HL-60/S4 treated with retinoic acid at 250 ng/mL for 4 days and 3 days (cell line): ENCODE measurements around the gene ASXL3.

Experiments used
- in situ Hi-C: fragments of 300-500 bp; cut with MboI; formaldehyde crosslinking; loops from 2 replicates; pipeline ENCODE4 v1.7.0; 2022; ENCODE audit warnings: low sequenced_read_pairs

The ASXL3 gene

GRCh38 chr18:33577685-33578517, at the start of gene ASXL3:
TSS of gene ASXL3 (plus strand) at chr18:33578219. CDS start at chr18:33578632, 413 bp downstream.
- in situ Hi-C loops, result no loop called here

- in situ Hi-C loops, result no loop called here
These were observed 45.0 kb upstream of the ASXL3 start for GRCh38 chr18:33532978-33533377.

- in situ Hi-C loops, result no loop called here
These were observed 41.1 kb upstream of the ASXL3 start for GRCh38 chr18:33536904-33537303.

GRCh38 chr18:33538418-33539042, 39.5 kb upstream of the ASXL3 start:
- in situ Hi-C loops, result no loop called here

- in situ Hi-C loops, result no loop called here
These were observed 37.6 kb upstream of the ASXL3 start for GRCh38 chr18:33540392-33540791.

GRCh38 chr18:33541316-33541715, 36.7 kb upstream of the ASXL3 start:
- in situ Hi-C loops, result no loop called here

- in situ Hi-C loops, result no loop called here
These were observed 21.2 kb upstream of the ASXL3 start for GRCh38 chr18:33556846-33557245.

GRCh38 chr18:33557706-33558105, 20.3 kb upstream of the ASXL3 start:
- in situ Hi-C loops, result no loop called here

- in situ Hi-C loops, result no loop called here
These were observed 19.5 kb upstream of the ASXL3 start for GRCh38 chr18:33558529-33558928.

- in situ Hi-C loops, result no loop called here
These were observed 17.2 kb upstream of the ASXL3 start for GRCh38 chr18:33560686-33561370.

GRCh38 chr18:33562741-33563140, 15.3 kb upstream of the ASXL3 start:
- in situ Hi-C loops, result no loop called here

- in situ Hi-C loops, result no loop called here
These were observed 10.3 kb upstream of the ASXL3 start for GRCh38 chr18:33567705-33568104.

- in situ Hi-C loops, result no loop called here
These were observed 5.8 kb upstream of the ASXL3 start for GRCh38 chr18:33571998-33572787.

- in situ Hi-C loops, result no loop called here
These were observed 4.8 kb upstream of the ASXL3 start for GRCh38 chr18:33573193-33573592.

- in situ Hi-C loops, result no loop called here
These were observed 2.6 kb upstream of the ASXL3 start for GRCh38 chr18:33575451-33575850.

GRCh38 chr18:33576999-33577646, 896 bp upstream of the ASXL3 start:
- in situ Hi-C loops, result no loop called here

GRCh38 chr18:33578518-33579348, 714 bp downstream of the ASXL3 start:
- in situ Hi-C loops, result no loop called here

- in situ Hi-C loops, result no loop called here
These were observed 1.6 kb downstream of the ASXL3 start for GRCh38 chr18:33579349-33580215.

GRCh38 chr18:33580546-33580945, 2.5 kb downstream of the ASXL3 start:
- in situ Hi-C loops, result no loop called here
